Natural killer cell treated with Interleukin-12 subunit alpha and Interleukin-12 subunit beta and Interleukin-15 and Interleukin-18, amount 100 ng/mL, for 72 hours (primary cell): Measurements from ENCODE around the gene PAPLN. TPM values are rescaled to one million over a fixed set of nuclear protein-coding genes. Genes with fewer than 3 reads are reported as not detected.

Source experiments
- ATAC-seq, 2 donors: fragments of 150-1000 bp; cut with Tn5 transposase in 1 of 2; sonication (Bioruptor Pico), chemical (Tn5 transposase) in 1 of 2; 2 replicates each; pipeline ENCODE4 v1.10.0; 2021
- DNase-seq: peaks from one replicate; pipeline ENCODE4 v3.0.0; 2022; ENCODE audit warnings: low spot score
- H3K27ac Mint-ChIP-seq, 2 donors: 1 replicate in 1 of 2; 2 replicates in 1 of 2; pipeline ENCODE4 v1.8.0; 2022; ENCODE audit warnings: mixed read lengths in 2 of 2, mild to moderate bottlenecking in 1 of 2, moderate library complexity in 1 of 2
- H3K27me3 Mint-ChIP-seq, 2 donors: 1 replicate in 1 of 2; 2 replicates in 1 of 2; pipeline ENCODE4 v1.8.0; 2022; ENCODE audit warnings: mixed read lengths in 2 of 2
- H3K36me3 Mint-ChIP-seq: one replicate; pipeline ENCODE4 v1.8.0; 2022; ENCODE audit warnings: mixed read lengths
- H3K4me1 Mint-ChIP-seq, 2 donors: 1 replicate in 1 of 2; 2 replicates in 1 of 2; pipeline ENCODE4 v1.8.0; 2022; ENCODE audit warnings: low read depth in 2 of 2, mixed read lengths in 2 of 2, mild to moderate bottlenecking in 1 of 2
- H3K4me3 Mint-ChIP-seq: one replicate; pipeline ENCODE4 v1.8.0; 2022; ENCODE audit warnings: mixed read lengths
- H3K9me3 Mint-ChIP-seq: 2 replicates; pipeline ENCODE4 v1.8.0; 2022; ENCODE audit warnings: mixed read lengths
- total RNA-seq, 2 donors: library from RNA; stranded (reverse); gene quantifications; one replicate each; pipeline ENCODE4 v1.2.3, GENCODE V29; 2022

Gene PAPLN
- total RNA-seq, 2 donors from 2014 or later, result 0.17 to 0.47 TPM

DNA sequence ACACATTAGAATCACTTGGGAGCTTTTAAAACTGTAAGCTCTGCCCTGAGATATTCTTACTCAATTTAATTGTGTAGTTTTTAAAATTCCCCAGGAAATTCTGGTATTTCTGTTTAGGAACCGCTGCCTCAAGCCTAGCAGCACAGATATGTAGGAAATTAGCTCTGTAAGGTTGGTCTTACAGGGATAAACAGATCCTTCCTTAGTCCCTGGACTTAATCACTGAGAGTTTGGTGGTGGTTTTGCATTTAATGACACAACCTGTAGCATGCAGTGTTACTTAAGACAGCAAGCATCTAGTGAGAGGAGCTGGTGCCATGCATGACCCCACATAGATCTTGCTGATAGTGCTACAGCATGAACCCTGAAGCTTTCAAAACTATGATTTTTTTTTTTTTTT, 19.9 kb upstream of the PAPLN start:
- Mint-ChIP-seq H3K4me1 (peaks cover 2 to 6% of the 10 kb centered on the region in 2 donors), H3K4me3 (no peak overlapping the region), H3K36me3 (peaks cover 21% of the 10 kb centered on the region), H3K9me3 (no peaks in the 10 kb centered on the region), H3K27ac (no peak overlapping the region), H3K27me3 (no peaks in the 10 kb centered on the region)
- DNase-seq (no peak), ATAC-seq (no peak)

DNA sequence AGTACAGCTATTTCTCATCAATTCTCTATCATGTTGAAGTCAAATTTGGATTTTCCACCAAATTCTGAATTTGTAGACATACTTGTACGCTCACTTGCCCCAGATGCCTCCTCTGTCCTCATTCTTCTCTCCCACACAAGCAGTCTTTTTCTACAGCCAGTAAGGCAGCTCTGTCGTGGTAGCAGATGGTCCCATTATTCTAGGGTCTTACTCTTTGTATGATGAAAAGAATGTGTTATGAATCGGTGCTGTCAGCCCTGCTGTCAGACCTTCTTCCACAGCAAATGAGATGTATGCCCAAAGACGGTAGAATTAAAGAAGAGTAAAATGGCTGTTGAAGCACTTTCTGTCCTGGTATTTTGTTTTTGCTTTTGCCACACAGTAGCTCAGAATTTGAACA, 17.2 kb upstream of the PAPLN start:
- Mint-ChIP-seq H3K9me3 (no peaks in the 10 kb centered on the region), H3K27ac (no peak overlapping the region), H3K4me3 (no peak overlapping the region), H3K27me3 (no peaks in the 10 kb centered on the region), H3K4me1 (peaks cover 2 to 10% of the 10 kb centered on the region in 2 donors), H3K36me3 (peaks cover 14% of the 10 kb centered on the region)
- no peak for DNase-seq
- ATAC-seq, result no peak

DNA sequence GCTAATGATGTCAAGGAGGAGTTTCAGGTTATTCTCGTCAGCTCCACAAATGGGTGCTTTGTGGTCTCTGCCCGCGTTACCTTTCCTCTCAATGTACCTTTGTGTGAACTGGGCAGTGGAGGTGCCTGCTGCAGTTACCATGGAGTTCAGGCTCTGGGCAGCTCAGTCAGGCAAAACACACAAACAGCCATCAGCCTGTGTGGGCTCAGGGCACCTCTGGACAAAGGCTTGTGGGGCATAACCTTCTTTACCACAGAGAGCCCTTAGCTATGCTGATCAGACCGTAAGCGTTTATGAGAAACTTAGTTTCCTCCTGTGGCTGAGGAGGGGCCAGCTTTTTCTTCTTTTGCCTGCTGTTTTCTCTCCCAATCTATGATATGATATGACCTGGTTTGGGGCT, 16.7 kb upstream of the PAPLN start:
- H3K27ac Mint-ChIP-seq, result no peak overlapping the region
- ATAC-seq (no peak), DNase-seq (no peak)
- peaks cover 14% of the 10 kb centered on the region for H3K36me3 Mint-ChIP-seq
- peaks cover 2 to 10% of the 10 kb centered on the region in 2 donors for H3K4me1 Mint-ChIP-seq
- H3K9me3 Mint-ChIP-seq, result no peaks in the 10 kb centered on the region
- no peak overlapping the region for H3K4me3 Mint-ChIP-seq
- H3K27me3 Mint-ChIP-seq, result no peaks in the 10 kb centered on the region

DNA sequence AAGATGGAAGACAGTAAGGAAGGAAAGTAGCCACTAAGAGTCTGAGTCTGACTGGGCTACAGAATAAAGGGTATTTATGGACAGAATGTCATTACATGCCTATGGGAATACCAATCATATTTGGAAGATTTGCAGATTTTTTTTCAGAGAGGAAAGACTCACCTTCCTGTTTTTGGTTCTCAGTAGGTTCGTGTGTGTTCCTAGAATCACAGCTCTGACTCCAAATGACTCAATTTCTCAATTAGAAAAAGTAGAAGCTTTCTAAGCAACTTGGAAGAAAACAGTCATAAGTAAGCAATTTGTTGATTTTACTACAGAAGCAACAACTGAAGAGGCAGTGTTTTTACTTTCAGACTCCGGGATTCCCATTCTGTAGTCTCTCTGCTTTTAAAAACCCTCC, 15.4 kb upstream of the PAPLN start:
- Mint-ChIP-seq H3K4me1 (peaks cover 2 to 10% of the 10 kb centered on the region in 2 donors), H3K36me3 (peaks cover 14% of the 10 kb centered on the region), H3K27me3 (no peaks in the 10 kb centered on the region), H3K27ac (no peak overlapping the region), H3K4me3 (peak overlapping the region; percentile 18), H3K9me3 (no peaks in the 10 kb centered on the region)
- DNase-seq (no peak), ATAC-seq (no peak)

DNA sequence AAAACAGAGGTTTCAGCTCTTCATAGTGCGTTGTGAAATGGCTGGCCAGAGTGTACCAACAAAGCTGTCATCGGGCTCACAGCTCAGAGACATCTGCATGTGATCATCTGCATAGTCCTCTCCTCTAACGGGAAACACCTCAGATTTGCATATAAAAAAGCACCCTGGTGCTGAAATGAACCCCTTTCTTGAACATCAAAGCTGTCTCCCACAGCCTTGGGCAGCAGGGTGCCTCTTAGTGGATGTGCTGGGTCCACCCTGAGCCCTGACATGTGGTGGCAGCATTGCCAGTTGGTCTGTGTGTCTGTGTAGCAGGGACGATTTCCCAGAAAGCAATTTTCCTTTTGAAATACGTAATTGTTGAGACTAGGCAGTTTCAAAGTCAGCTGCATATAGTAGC, 14.3 kb upstream of the PAPLN start:
- Mint-ChIP-seq H3K4me1 (peaks cover 2 to 10% of the 10 kb centered on the region in 2 donors), H3K36me3 (peaks cover 14% of the 10 kb centered on the region), H3K27ac (peak overlapping the region; percentile 44 to 54), H3K4me3 (no peak overlapping the region), H3K27me3 (no peaks in the 10 kb centered on the region), H3K9me3 (no peaks in the 10 kb centered on the region)
- peak in 1 of 2 donors; percentile 69 for ATAC-seq
- no peak for DNase-seq

DNA sequence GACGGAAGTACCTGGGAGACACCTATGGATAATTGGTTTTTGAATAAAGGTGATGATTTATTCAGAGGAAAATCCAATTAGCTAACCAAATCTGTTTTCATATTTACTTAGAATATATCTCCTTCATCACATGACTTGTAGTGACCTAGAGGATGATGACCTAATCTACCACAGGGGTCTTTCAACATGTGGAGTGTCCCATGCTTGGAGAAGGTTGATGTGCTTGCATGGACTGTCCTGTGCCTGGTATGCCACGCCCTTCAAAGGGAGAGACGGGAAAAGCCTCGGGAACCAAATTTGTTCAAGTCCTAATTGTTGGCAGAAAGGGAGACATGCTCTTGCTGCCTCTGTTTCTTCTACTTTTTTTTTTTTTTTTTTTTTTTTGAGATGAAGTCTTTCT, 11.8 kb upstream of the PAPLN start:
- Mint-ChIP-seq H3K27ac (no peak overlapping the region), H3K4me3 (no peak overlapping the region), H3K27me3 (no peaks in the 10 kb centered on the region), H3K36me3 (no peaks in the 10 kb centered on the region), H3K4me1 (peaks cover 2 to 10% of the 10 kb centered on the region in 2 donors), H3K9me3 (no peaks in the 10 kb centered on the region)
- DNase-seq (no peak), ATAC-seq (no peak)

DNA sequence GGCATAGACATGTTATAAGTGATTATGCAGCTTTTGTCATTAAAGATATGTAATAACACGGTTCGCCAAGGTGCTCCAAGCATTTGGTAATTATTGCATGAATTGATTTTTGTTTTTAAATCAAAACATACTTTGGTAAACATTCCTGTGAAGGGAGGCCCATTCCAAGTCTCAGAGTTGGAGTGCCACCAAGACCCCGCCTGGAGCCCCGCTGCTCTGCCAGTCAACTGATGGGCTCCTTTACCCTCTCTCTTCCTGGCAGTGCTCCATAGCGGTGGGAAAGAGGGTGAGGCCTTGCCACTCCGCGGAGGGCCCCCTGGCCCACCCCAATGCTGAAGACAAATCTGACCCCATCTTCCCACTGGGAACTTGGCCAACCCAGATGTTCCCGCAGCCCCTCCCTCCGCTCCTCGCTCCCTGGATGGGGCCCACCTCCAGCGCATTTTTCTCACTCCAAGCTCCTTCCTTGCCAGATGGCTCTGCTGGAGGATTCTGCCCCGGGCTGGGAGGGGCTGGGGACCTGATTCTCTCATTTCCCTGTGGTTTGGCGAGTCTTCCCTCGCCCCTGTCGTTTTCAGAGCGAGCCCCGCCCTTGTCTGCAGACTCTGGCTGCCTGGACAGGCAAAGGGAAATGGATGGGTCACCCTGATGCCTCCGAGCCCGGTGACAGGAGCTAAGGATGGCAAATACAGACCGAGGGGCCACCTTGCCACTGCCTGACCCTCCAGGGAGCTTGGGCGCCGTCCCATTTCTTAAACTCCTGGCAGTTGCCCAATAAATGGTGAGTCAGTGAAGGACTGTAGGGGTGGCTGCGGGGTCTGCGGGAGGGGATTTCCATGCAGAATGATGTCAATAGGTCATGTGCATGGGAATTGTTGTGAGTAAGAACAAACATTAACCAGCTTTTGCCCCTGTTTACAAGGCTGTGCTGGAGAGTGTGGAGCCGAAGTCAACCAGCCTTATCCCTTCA, 9.2 kb upstream of the PAPLN start:
- ATAC-seq (peak in 1 of 2 donors; percentile 33), DNase-seq (no peak)
- Mint-ChIP-seq H3K36me3 (no peaks in the 10 kb centered on the region), H3K27me3 (peaks cover 0 to 3% of the 10 kb centered on the region in 2 donors), H3K27ac (no peak overlapping the region), H3K4me3 (no peak overlapping the region), H3K9me3 (no peaks in the 10 kb centered on the region), H3K4me1 (peaks cover 0 to 4% of the 10 kb centered on the region in 2 donors)

DNA sequence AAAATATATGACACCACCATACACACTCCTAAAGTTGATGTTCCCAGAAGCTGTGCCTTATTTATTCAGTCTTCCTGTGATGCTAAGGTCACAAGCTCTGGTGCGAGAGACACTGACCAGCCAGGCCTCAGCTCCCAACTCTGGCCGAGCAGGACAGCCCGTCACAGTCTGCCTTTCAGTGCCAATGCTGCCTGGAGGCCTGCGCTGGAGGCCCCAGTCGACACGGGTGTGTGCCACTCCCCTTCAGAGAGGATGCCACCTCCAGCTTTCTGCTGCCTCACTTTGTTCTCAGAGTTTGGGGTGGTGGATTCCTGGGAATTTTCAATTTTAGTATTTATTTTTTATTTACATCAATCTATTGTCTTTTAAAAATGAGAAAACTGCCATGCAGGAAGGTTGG, 7.3 kb upstream of the PAPLN start:
- H3K9me3 Mint-ChIP-seq, result no peaks in the 10 kb centered on the region
- no peak overlapping the region for H3K27ac Mint-ChIP-seq
- no peaks in the 10 kb centered on the region for H3K36me3 Mint-ChIP-seq
- peaks cover 12 to 13% of the 10 kb centered on the region in 2 donors for H3K27me3 Mint-ChIP-seq
- no peak for DNase-seq
- no peaks in the 10 kb centered on the region for H3K4me1 Mint-ChIP-seq
- no peak overlapping the region for H3K4me3 Mint-ChIP-seq
- ATAC-seq, result no peak

DNA sequence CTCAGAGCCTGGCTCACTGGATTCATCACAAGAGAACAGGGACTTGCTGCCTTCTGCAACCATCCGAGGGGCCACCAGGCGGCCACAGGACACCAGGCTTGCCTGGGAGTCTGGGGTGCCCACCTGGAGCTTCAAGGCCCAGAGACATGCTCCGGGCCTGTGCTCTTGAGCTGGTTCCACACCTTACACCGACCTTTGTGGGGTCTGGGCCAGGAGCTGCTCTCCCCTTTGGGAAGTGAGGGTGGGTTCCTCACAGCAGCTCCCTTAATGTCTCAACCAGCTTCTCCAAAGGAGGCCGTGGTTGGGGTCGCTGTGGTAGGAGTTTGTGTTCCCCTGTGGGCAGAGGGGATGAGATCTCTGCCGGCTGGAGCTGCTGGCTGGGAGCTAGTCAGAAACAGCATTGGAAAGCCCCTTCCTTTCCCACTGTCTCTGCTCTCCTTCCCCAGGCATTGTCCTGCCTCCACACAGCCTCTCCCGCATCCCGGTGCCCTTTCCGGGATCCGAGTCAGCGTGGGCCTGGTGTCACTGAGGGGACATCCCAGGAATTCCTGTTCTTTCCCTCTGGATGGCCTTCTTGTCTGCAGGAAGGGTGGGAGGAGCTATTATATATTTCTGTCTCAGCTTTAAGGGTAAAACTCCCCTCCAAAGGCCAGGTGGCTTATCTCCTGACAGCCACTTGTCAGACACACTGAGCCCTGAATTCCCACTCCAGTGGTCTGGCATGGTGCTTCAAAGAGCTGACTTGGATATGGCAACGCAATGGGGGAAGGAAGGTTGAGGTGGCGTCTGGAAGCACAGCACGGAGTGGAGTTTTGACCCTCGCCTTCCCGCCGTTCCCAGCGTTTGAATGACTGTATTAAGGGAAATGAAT, 5.1 kb upstream of the PAPLN start:
- ATAC-seq (peak; percentile 34), DNase-seq (no peak)
- H3K27ac Mint-ChIP-seq, result no peak overlapping the region

DNA sequence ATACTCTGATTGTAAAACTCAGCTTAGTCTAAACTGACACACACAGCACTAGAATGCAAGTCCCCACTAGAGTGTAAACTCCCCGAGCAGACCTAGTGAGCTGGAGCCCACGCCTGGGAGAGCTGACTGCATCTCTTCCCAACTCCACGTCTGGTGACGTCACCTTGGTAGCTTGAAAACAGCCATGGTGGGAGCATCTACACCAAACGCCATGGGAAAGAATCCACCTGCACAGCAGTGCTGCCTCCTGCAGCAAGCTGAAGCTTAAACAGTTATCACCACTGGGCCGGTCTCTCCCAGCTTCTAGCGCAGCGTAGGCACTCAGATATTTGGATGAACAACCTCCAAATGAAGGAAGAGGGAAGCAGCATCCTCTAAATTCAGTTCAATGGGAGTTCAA, 4.3 kb upstream of the PAPLN start:
- Mint-ChIP-seq H3K27me3 (peaks cover 32 to 36% of the 10 kb centered on the region in 2 donors), H3K27ac (no peak overlapping the region), H3K36me3 (peaks cover 5% of the 10 kb centered on the region), H3K9me3 (no peaks in the 10 kb centered on the region), H3K4me1 (peaks cover 7 to 11% of the 10 kb centered on the region in 2 donors), H3K4me3 (no peak overlapping the region)
- ATAC-seq (no peak), DNase-seq (no peak)

More for the DNA sequence above, 5.1 kb upstream of the PAPLN start:
- Mint-ChIP-seq H3K4me3 (no peak overlapping the region), H3K36me3 (peaks cover 5% of the 10 kb centered on the region), H3K4me1 (peaks cover 6 to 11% of the 10 kb centered on the region in 2 donors), H3K9me3 (no peaks in the 10 kb centered on the region), H3K27me3 (peaks cover 31 to 34% of the 10 kb centered on the region in 2 donors)

DNA sequence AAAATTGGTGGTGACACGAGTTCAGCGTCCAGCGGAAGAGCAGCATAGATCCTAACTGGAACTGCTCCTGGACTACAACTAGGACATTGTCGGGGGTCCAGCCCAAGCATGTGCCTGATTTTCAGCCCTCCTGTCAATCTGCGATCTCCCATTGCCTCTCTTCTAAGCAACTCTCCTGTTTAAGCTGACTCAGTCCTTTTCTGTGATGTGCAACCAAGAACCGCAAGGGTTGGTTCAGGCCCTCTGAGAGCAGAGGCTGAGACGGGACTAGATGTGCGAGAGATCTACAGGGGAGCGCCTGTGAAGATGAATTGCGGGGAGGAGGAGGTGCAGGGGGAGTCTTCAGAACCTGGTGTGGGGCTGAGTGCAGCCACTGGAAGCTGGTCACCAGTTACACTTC, 3.7 kb upstream of the PAPLN start:
- Mint-ChIP-seq H3K36me3 (peaks cover 5% of the 10 kb centered on the region), H3K27me3 (peaks cover 32 to 36% of the 10 kb centered on the region in 2 donors)

DNA sequence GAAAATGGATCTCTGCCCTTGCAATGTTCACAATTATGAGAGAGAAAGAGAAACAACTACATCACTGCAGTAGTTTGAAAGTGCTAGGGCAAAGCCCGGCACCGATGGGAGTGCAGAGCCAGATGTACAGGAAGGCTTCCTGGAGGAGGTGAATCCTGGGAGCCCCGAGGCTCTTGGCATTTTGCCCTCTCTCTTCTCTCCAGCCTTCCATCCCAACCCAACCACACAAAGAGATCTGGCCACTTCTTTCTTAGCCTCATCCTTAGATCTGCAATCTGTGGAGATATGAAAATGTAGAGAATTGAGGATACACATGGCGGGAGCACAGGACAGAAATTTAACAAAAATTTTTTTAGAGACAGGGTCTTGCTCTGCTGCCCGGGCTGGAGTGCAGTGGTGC, 3.3 kb upstream of the PAPLN start:
- Mint-ChIP-seq H3K4me1 (peaks cover 7 to 11% of the 10 kb centered on the region in 2 donors), H3K27ac (no peak overlapping the region), H3K4me3 (no peak overlapping the region), H3K27me3 (peaks cover 34 to 41% of the 10 kb centered on the region in 2 donors), H3K9me3 (no peaks in the 10 kb centered on the region), H3K36me3 (peaks cover 5% of the 10 kb centered on the region)
- ATAC-seq, result no peak
- DNase-seq, result no peak

More for the DNA sequence above, 3.7 kb upstream of the PAPLN start:
- Mint-ChIP-seq H3K4me1 (peaks cover 7 to 11% of the 10 kb centered on the region in 2 donors), H3K4me3 (no peak overlapping the region), H3K9me3 (no peaks in the 10 kb centered on the region), H3K27ac (no peak overlapping the region)
- ATAC-seq (no peak), DNase-seq (no peak)

DNA sequence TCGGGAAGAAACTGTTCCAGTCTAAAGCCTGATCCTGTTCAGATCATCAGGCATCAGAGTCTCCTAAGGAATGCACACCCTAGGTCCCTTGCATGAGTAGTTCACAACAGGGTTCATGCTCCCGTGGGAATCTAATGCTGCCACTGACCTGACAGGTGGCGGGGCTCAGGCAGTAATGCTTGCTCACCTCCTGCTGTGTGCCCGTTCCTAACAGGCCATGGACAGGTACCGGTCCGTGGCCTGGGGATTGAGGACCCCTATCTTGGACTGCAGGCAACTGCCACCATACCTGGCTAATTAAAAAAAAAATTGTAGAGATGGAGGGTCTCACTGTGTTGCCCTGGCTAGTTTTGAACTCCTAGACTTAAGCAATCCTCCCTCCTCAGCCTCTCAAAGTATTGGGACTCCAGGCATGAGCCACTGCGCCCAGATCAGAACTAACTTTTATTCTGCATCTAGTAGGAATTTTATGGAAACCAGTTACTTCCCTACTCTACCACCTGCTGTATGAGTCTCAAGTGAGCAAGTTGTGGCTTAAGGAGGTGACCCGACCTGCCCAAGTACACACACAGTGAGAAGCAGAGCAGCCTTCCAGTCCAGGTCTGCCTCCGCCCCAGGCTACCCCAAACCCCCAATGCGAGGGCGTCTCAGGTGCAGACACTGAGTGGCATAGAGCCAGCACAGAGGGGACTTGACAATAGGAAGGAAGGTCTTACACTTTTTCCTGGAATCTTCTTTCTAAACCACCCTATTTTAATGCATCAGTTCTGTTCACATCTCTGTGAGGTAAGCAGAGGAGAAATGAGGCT, 2.5 kb upstream of the PAPLN start:
- Mint-ChIP-seq H3K4me1 (peaks cover 7 to 11% of the 10 kb centered on the region in 2 donors), H3K9me3 (no peaks in the 10 kb centered on the region), H3K27ac (no peak overlapping the region), H3K27me3 (peaks cover 39 to 46% of the 10 kb centered on the region in 2 donors), H3K4me3 (no peak overlapping the region), H3K36me3 (peaks cover 5% of the 10 kb centered on the region)
- no peak for DNase-seq
- ATAC-seq, result no peak
